SH-SY5Y (cell line): ENCODE results near the gene TRIM14.

Source experiments
- GATA2 ChIP-seq: IDR thresholded peaks from 2 replicates; pipeline ENCODE4 v1.6.1; 2011; ENCODE audit warnings: mild to moderate bottlenecking, low read depth, low read length
- GATA3 ChIP-seq: IDR thresholded peaks from 2 replicates; pipeline ENCODE4 v1.6.1; 2011; ENCODE audit warnings: low read depth, mild to moderate bottlenecking, low read length, moderate library complexity

DNA sequence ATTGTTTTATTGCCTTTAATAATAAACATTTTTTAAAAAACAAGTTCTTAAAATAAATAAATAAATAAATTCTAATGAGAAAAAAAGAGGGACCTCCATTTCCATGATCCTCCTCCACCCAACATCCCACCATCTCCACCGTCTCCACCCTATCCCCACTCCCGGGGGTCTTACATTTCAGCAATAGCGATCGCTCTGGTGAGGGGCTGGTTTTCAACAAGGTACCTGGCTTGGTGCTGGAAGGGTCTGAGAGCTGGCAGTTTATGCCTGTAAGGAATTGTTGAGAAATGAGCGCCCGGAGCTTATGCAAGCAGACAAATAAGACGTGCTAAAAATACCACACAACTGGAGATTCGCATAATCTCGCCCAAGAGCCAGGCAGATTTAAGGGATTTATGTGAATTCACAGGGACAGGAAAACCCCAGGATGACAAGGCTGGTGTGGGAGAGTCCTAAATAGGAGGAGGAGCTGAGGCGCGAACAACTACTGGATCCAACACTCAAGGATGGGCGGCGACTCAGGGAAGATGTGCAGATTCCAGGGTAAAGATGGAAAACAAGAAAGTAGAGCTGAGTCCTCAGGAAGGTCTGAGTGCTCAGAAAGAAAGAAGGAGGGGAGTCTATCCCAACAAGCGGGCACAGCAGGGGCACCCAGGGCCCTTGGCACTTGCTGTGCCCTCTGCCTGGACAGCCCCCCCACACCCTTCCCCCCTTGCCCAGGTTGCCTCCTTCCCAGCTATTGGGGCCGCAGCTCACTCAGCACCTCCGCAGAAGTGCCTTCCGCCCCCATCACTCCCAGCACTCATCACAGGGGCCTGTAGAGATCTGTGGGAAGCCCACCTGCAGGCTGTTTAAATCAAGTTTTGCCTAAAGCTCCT, 27.0 kb downstream of the TRIM14 start:
- TF ChIP-seq GATA3, result no peak
- TF ChIP-seq GATA2, result no peak
